ENCODE measurements around the gene TLE5.
"Not testable (repeated sequence)": the region's sequence is repeated elsewhere in the genome, so short reads cannot be mapped to it uniquely, and the experiment has no call there.

Gene TLE5

DNA sequence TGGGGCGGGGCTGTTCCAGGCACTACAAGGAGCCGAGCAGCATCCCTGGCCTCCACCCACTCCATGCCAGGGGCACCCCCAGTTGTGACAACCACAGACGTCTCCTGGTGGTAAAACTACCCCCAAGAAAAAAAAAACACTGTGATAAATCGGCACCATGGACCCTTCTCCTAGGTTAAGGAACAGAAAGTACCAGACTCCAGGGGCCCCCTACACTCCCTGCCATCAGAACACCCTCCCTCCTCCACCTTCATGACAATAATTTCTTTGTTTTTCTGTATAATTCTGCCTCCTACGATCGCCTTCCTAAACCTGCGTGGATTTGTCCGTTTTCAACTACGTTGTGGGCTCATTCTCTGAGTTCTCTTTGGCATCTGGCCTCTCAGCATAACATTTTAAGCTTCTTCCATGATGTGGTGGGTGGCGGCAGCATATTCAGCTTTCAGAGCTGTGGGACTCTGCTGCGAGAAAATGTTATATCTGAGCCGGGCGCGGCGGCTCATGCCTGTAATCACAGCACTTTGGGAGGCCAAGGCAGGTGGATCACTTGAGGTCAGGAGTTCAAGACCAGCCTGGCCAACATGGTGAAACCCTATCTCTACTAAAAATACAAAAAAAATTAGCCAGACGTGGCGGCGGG lies 41.9 kb downstream of the TLE5 start:
- DNase-seq = no peak

DNA sequence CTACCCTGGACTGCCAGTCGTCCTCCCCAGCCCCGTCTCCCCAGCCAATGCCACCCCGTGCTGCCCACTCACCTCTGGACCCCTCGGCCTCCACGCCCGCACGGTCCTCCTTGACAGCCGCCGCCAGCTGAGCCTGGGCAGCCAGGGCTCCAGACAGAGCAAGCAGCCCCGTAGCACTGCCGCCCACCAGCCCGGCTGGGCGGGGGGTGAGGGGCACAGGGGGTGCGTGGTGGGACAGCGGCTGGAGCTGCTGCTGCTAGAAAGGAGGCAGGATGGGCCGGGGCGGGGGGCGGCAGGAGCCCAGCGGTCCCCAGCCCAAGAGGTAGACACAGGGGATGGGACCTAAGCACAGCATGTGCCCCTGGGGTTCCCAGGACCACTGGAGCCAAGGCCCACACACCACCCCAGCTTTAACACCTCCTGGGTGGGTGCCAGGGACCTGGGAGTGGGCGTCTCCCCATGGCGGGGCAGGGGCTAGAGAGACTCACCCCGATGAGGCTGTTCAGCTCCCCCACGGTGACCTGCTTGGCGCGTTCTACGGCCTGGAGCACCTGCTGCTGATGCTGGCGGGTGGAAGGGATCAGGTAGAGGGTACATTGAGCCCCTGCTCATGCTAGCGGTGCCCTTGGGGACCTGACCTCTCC lies 43.0 kb downstream of the TLE5 start:
- DNase-seq = no peak

DNA sequence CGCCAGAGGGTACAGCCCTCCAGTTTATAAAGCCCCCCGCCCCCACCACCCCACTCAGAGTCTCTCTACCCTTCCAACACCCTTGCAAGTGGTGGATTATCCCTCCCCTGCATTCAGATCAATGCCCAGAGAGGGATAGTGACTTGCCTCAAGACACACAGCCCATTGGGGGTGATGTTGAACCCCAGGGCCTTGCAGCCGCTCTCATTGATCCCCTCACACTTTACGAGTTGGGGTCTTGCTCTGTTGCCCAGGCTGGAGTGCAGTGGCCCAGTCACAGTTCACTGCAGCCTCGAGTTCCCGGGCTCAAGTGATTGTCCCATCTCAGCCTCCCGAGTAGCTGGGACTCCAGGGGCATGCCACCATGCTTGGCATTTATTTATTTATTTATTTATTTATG lies 44.4 kb downstream of the TLE5 start:
- no peak for DNase-seq

DNA sequence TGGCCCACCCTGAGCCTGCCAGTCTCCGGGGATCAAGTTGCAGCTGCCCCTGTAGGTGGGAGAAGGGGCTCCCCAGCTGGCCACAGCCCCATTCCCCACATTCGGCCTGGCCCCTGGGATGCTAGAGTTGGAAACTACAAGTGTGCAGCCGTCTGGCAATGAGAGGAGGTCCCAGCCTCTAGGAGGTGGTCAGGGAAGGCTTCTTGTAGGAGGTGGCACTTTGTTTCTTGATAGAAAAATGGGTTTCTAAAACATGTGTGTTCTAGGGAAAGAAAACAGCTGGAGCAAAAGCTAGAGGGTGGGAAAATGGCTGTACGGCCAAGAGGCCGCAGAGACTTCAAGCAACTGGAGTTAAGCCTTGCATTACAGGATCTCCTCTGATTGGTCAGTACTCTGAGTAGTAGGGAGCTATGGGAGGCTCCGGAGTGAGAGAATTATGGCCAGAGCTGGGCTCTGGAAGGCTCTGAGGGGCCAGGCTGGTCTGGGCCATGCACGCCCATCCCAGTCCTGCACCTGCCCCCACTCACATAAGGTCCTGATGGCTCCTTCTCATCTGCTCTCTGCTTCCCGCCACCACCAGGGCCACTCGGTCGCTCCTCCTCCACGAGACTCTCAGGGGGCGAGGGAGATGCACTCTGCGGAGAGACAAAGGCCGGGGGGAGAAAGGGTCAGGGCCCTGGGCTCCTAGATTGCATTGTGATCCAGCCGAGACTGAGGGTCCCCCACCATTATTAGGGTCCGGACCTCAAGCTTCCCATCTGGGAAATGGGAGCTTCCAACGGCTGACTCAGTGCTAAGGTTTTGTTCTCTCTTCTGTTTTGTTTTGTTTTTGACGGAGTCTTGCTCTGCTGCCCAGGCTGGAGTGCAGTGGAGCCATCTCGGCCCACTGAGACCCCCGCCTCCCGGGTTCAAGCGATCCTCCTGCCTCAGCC lies 46.9 kb downstream of the TLE5 start:
- no peak for DNase-seq

DNA sequence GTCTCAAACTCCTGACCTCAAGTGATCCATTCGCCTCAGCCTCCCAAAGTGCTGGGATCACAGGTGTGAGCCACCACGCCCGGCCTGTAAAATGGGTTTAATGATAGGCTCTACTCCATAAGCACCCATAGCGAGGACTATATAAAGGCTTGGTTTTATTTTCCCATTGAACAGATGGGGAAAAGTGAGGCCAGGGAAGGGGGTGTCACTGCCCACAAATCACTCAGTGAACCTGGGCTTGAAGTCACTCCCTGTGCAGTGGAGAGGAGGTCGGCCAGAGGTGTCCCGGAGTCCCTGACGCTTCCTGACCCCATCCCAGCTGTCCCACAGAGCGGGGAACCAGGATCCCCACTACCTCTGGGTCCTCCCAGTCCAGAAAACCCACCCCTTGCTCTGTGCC lies 48.2 kb downstream of the TLE5 start:
- no peak for DNase-seq

DNA sequence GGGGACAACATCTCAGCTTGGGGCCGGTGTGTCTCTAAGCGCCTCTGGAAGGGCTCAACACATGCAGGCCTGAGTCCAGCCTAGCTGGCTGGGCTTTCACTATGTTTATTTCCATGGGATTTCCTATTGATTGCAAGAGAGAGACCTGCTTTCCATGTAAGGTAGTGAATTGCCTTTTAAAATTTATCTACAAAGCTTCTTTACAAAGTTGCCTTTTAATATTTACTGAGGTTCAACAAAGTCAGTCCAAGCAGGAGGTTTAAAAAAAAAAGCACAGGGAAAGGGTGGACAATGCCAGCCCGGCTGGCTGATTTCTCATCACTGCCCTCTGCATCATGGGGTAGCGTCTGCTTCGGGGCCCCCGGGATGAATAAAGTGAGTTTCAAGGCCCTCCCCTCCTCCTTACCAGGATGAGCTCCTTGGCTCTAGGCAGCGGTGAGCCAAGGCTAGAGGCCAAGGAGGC lies 49.0 kb downstream of the TLE5 start:
- no peak for DNase-seq

DNA sequence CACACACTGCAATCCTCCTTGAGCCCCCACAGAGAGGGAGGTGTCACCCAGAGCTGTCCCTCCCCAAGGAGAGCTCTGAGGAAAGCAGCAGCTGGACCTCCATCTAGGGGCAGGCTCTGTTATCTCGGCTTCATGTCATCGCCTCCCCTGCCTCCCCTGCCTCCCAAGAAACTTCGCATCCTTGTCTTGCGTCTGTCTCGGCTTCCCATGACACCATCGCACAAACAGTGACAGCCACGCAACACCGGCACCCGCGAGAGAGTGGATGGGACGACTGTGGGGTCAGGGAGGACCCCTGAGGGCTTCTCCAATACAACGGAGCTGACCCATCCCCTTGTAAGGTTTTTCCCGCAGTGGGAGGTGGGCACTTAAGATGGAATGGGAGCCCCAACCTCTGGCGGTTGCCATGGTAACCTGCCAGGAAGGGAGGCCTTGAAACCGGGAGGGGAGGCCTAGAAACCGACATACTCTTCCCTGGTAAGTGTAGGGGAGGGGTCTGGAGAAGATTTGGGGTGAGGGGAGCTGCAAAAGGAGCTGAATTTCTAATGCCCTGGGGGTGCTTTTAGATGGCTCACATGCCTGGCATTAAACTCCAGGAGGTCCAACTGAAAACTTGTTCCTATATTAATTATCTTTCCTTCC lies 49.6 kb downstream of the TLE5 start:
- no peak for DNase-seq

DNA sequence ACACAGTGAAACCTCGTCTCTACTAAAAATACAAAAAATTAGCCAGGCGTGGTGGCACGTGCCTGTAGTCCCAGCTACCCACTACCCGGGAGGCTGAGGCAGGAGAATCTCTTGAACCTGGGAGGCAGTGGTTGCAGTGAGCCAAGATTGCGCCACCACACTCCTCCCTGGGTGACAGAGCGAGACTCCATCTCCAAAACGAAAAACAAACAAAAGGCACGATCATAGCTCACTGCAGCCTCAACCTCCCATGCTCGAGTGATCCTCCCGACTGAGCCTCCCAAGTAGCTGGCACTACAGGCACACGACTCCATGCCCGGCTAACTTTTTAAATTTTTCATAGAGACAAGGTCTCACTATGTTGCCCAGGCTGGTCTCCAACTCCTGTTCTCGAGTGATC lies 50.2 kb downstream of the TLE5 start:
- DNase-seq = not testable (repeated sequence)

DNA sequence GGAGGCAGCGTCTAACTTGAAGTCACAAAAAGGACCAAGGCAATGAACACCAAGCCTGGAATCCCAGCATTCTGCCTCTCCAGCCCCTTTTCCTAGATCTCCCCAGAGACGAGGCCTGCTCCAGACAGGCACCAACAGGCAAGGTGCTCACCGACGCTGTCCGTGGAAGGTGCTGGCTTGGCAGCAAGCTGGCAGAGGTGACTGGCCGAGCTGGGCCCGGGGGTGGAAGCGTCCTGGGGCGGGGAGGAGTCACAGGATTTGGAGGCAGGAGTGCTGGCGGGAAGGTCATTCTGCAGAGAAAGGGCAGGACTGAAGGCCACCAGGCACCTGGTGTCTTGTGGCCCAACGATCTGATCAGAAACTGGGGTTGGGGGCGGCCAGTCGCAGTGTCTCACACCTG lies 51.4 kb downstream of the TLE5 start:
- no peak for DNase-seq

DNA sequence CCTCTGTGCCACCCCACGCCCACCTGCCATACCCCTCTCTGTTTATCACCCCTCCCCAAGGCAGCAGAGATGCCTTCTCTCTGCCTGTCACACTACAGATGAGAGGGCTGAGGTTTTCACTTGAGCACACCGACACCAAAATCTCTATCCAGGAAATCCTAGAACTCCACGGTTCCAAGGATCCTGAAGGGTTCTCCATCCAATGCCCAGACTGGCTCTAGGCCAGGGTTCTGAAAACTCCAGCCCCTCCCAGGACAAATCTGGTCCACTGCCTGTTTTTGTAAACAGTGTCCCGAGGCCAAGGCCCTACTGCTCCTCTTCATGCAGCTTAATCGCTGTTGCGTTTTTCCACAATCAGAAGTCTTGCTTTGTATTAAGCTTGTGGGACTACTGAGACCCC lies 53.3 kb downstream of the TLE5 start:
- no peak for DNase-seq

DNA sequence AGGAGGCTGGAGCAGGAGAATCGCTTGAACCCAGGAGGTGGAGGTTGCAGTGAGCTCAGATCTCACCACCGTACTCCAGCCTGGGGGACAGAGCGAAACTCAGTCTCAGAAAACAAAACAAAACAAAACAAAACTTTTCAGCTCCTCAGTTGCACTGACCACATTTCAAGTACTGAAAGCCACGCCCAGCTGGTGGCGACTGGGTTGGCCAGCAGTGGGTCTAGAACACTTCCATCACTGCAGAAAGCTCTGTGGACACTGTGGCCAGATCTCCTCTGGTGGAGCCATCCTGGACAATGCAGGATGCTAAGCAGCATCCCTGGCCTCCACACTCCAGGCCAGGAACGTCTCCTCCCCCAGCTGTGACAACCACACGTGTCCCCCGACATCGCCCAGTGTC lies 54.3 kb downstream of the TLE5 start:
- no peak for DNase-seq

DNA sequence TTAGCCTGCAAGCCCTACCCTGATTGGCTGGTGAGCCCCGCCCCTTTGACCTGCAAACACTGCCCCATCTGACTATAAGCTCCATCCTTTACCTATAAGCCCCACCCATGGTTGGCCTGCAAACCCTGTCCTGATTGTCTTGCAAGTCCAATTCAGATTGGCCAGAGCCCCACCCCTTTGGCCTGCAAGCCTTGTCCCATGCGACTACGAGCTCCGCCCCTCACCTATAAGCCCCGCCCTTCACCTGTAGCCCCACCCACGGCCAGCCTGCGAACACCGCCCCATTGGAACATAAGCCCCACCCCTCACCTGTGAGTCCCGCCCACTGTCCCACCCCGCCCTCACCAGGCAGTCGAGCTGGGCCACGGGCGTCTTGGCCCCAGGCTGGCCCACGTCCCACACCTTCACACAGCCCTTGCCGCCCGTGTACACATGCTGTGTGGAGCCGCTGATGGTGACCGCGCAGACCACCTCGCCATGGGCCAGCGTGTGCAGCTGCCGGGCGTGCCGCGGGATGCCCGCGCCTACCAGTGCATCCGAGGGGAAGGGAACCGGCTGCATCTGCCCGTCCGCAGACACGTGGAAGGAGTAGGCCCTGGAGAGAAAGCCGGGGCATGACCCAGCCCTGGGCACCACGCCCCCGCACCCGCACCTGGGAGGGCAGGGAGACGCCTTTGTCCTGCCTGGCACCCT lies 56.1 kb downstream of the TLE5 start:
- DNase-seq = no peak

DNA sequence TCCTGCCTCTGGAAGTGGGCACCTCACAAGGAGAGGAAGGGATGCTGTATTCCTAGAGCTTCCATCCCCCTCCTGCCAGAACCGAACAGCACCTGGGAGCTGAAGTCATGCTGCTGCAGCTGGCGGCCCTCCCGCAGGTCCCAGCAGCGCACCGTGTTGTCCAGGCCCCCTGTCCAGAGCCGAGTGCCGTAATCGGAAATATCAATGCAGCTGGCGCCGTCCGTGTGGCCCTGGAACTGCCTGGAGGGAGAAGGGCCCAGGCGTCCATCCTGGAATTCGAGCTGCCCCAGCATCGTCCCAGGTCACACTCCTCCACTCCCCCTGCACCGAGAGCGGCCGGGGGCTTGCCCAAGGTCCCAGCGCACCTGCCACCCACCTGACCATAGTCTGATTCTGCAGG lies 57.0 kb downstream of the TLE5 start:
- DNase-seq = no peak

DNA sequence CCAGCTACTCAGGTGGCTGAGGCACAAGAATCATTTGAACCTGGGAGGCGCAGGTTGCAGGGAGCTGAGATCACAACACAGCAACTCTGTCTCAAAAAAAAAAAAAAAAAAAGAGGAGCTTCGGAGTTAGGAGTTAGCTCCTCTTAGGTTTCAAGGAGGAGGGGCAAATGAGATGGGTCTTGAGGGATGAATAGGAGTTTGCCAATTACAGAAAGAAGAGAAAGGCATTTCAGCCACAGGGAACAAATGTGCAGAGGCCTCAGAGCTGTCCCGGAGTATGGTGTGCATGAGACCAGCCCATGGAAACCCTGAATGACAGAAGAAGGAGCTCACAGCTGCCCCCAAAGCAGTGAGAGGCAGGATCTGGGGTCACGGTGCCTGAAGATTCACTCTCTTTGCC lies 57.8 kb downstream of the TLE5 start:
- DNase-seq = no peak

DNA sequence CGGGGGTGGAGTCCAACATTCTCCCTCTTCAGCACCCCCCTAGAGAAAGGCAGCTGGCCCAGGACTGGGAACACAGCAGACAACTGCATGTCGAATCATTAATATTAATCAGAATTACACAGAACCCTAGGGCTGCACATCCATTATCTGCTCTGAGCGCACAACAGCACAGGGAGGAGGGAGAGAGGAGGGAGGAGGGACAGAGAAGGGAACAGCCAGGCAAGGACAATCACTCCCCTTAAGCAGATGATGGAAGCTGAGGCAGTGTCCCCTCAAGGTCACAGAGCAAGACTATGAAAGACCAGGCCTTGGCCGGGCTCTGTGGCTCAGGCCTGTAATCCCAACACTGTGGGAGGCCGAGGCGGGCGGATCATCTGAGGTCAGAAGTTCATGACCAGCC lies 59.2 kb downstream of the TLE5 start:
- DNase-seq = no peak

Data from stimulated activated naive CD4-positive, alpha-beta T cell treated with Interleukin-2 at 50 U/mL for 16 hours (primary cell).